Endometrial microvascular endothelial cells (primary cell): ENCODE measurements around the gene CEP63. TPM values are rescaled to one million over a fixed set of nuclear protein-coding genes. Genes with fewer than 3 reads are reported as not detected.

Experiments used
- in situ Hi-C: cut with HindIII; loops from 2 replicates; pipeline ENCODE4 v1.10.0; 2017; ENCODE audit warnings: low sequenced_read_pairs, low pct_unique_long_range_greater_than_20kb; ENCODE audit errors: inconsistent ontology term
- total RNA-seq: library from RNA; depleted of rRNA; stranded (reverse); fragments of >200 nt; gene quantifications from one replicate; pipeline ENCODE4 v1.2.3, GENCODE V29; 2015; ENCODE audit errors: inconsistent ontology term

The CEP63 gene
- total RNA-seq, 1 donor from 2014 or later: 23.1 TPM

DNA sequence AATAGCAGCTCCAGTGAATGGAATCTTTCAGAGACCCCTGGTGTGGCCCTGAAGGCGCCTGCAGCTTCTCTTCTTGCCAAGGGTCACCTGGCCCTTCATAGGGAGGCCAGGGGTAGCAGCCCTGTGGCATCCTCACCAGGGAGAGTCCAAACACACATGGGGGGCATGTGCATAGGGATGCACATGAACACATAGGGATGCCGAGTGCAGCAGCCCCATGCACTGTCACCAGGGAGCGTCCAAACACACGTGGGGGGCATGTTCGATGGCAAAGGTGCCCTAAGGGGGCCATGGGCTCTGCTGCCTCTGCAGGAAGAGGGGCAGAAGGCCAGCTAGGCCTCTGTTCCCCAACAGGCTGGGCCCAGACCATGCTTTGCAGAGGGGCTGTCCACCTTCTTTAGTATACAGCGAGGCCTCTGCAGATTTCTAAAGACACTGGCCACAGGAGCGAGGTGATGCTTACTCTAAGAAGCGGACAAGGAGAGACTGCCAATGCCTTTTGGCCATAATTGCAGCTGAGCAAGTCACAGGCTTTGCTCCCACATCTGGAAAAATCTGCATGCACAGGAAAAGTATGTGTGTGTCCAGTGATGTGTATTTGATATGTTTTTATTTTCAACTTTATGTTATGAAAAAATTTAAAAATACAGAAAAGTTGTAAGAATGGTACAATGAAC lies 21.0 kb upstream of the CEP63 start:
- in situ Hi-C loops: no loop called here

DNA sequence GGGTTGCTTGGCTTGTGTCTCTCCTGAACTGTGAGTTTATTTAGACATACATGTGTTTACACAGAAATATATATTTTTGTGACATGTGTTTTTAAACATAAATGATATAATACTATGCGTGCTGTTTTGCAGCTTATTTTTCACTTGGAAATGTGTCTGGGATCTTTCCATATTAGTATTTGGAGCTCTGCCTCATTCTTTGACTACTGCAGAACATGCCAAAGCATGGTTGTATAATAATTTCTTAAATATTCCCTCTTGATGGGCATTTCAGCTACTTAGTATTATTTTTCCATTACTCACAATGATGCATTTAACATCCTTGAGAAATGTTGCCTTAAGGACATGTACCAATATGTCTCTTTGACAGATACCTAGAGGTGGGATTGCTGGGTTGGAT lies 19.5 kb upstream of the CEP63 start:
- in situ Hi-C loops: no loop called here

DNA sequence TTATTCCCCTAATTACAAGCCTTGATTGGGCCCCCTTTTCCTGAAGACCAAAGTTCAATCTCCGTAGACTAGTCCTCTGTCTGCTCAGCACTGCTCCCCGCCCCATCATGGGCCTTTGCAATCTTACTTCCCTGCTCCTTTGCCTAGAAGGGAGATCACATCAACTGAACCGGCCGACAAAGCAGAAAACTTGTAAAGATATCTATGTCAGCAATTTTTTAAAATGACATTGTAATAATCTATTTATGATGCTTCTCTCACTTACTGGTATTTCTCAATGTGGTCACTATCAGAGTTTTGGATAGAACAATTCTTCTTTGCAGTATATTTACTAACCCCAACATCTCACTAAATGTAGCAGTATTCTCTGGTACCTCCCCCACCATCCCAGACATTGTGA lies 17.3 kb upstream of the CEP63 start:
- in situ Hi-C loops: no loop called here

DNA sequence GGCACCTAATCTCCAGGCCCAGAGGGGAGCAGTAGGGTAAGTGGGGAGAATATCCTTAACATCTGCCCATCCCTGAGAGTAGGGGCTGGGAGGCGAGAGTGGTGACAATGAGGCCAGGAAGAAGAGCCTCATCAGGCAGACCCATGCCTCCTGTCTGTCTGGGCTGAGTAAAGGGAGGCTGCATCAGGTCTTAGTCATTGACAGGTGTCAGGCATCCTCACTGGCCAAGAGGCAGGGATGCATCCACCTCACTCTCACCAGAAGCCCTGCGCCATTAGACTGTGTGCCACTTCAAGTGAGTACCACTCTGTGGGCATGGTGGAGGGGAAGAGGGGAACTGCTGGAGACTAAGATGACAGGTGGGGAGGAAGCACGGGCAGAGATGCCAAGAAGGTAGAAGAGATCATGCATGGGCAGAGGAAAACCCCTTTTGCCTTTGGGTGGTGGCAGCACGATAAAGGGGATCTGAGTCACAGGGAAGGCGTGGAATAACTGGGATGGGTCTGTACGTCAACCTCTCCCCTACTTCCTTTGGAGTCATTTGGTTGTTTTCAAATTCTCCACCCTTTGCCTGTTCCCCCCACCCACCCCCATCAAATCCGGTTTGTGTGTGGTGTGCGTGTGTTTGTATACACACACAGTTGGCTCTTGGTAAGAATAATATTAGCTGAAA lies 14.2 kb upstream of the CEP63 start:
- in situ Hi-C loops: no loop called here

DNA sequence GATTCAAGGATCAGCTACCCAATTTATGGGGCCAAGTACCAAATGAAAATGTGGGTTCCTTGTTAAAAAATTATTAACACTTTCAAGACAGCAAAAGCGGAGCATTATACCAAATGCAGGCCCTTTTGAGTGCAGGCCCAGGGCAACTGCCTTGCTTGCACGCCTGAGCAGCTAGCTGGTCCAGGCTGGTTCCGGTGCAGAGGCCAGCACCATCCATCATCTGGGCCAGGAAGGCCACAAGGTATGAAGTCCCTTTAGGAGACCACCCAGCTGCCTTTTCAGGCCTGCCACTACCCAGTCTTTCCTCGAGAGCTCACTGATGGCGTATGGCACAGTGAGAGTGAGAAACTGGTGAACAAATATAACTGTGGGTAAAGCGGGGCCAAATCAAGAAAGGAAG lies 13.0 kb upstream of the CEP63 start:
- in situ Hi-C loops: no loop called here

DNA sequence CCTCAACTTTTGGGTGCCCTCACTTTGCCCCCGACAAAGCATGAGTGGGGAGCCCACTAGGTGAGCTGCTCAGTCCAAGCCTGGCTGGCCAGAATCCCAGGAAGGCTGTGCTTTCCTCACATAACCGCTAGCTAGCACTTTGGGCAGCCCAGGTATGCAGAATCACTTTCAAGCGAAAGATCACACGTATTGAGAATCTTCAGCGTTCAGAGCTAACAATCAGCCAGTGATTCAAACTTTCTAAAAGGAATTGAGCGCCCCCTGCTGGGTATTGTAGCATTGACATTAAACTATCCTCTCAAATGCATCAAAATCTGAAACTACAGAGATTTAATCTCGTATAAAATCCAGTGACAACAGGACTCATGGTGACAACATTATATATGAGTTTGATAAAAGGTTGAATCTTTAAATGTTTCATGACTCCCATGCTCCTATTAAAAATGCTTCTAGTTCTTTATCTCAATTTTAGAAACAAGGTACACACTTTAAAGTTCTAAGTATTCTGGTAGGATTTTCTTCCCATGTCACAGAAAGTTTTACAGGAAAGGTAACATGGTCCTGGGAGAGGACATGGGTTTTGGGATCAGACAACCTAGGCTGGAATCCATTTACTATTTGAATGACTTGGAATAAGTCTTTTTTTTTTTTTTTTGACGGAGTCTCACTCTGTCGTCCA lies 11.8 kb upstream of the CEP63 start:
- in situ Hi-C loops: no loop called here

DNA sequence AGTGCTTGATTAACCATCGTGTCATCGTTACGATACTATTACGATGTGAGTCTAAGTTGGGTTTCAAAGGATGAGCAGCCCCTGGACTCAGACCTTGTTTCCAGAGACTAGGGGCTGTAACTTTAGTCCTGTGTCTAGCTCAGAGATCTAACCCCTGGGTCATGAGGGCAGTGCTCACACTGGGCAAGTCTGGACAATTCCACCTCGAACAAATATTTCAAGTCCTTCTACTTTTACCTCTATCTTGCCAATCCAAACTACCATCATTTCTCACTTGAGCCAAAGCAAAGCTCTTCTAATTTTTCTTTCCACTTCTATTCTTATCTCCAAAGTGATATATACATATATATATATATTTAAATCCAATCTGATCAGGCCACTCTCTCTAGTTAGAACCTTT lies 10.9 kb upstream of the CEP63 start:
- in situ Hi-C loops: loop anchor here (25.0 kb wide), 1 partner anchor 88 kb away; no protein-coding TSS in a partner anchor

DNA sequence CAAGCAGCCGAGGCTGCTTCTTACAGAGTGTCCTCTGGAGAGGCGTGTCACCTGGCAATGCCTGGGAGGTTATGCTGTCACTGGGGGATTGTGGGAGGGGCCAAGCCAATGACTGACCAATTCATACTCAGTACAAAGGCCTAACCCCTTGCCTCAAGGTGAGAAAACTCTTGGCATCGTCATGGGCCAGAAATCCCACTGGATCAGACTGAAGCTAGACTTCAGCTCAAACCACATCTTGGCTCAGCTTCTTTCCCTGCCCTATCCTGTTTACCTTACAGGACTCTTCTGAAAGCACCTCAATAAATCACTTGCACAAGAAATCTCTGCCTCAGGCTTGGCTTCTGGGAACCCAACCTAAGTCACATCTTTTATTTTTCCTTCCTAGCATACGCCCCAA lies 9.6 kb upstream of the CEP63 start:
- in situ Hi-C loops: loop anchor here (25.0 kb wide), 1 partner anchor 89 kb away; no protein-coding TSS in a partner anchor

DNA sequence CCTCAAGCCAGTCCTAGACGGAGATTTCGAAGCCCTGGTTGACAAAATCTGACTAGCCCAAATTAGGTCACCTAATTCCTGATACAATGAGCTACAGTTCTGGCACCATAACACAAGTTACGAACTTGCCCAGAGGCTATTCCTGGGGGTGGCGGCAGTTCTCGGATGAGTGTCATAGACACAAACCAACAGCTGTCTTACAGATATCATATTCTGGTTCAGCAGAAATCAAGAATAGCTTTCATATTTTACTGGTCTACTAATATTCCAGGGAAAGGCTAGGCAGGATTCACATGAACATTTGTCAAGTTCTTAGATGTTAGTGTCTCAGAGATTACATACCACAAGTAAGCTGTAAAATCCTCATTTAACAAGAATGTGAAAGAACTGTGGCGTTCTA lies 8.9 kb upstream of the CEP63 start:
- in situ Hi-C loops: loop anchor here (25.0 kb wide), 1 partner anchor 90 kb away; no protein-coding TSS in a partner anchor

DNA sequence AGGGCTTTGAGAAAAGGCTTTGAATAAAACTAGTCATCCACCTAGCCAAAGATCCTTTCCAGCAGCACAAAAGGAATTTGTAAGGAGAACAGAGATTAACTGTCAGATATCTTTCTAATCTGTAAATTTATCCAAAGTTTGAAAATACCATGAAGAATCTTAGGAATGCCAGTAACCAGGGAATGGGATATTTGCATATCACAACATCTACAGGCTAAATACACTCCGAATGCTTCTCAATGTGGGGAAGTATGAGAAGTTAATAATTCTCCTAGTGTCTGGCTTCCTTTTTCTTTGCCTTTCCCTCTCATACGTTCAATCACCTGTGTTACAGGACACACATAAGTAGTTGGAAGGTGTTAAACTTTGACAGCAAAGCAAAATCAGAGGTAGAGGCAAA lies 7.9 kb upstream of the CEP63 start:
- in situ Hi-C loops: loop anchor here (25.0 kb wide), 1 partner anchor 91 kb away; no protein-coding TSS in a partner anchor

DNA sequence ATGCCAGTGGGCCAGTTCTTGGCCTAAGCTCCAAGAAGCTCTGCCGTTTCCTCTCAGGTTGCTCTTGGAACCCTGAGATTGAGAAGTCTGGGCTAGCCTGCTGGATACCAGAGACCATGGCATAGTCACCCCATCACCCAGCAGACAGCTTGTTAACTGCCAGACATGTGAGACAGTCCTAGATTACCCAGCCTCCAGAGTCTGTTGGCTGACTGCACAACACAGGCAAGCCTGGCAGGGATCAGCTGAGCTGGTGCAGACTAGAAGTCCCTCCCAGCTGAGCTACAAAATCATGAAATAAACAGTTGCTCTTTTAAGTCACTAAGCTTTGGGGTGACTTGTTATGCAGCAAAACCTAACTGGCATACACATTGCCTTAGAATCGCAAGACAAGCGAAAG lies 5.3 kb upstream of the CEP63 start:
- in situ Hi-C loops: loop anchor here (25.0 kb wide), 1 partner anchor 93 kb away; no protein-coding TSS in a partner anchor

DNA sequence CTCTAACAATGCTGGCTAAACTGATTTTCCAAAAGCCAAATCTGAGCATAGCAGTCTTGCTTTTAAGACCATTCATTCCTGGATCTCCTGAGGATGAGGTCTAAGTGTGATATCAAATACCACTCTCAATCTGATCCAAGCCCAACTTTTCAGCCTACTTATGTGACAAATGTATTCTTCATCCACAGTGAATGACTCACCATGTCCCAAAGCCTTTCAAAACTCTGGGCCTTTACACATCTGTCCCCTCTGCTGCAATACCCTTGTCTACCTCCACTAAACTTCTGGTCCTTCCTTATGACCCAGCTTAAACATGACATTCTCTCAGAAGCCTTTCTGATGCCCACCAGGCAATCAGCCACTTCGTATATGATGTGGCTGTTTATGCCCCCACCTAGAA lies 4.7 kb upstream of the CEP63 start:
- in situ Hi-C loops: loop anchor here (25.0 kb wide), 1 partner anchor 94 kb away; no protein-coding TSS in a partner anchor

DNA sequence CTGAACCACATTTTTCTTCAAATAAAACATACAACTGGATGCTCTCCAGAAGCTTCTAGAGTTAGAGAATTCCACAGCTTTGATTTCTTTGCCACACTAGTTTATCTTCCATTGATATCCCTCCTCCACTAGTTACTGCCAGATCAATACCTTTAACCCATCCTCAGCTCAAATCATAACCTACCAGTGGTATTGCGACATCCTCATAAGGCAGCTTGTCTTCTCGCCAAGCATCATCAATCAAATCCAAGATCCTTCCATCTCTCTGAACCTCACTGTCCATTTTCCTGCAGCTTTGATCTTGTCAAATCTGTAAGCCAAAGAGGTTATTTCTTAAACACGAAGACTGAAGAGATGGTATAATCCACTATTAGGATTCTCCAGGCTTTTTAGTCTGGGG lies 3.2 kb upstream of the CEP63 start:
- in situ Hi-C loops: loop anchor here (25.0 kb wide), 1 partner anchor 95 kb away; no protein-coding TSS in a partner anchor

DNA sequence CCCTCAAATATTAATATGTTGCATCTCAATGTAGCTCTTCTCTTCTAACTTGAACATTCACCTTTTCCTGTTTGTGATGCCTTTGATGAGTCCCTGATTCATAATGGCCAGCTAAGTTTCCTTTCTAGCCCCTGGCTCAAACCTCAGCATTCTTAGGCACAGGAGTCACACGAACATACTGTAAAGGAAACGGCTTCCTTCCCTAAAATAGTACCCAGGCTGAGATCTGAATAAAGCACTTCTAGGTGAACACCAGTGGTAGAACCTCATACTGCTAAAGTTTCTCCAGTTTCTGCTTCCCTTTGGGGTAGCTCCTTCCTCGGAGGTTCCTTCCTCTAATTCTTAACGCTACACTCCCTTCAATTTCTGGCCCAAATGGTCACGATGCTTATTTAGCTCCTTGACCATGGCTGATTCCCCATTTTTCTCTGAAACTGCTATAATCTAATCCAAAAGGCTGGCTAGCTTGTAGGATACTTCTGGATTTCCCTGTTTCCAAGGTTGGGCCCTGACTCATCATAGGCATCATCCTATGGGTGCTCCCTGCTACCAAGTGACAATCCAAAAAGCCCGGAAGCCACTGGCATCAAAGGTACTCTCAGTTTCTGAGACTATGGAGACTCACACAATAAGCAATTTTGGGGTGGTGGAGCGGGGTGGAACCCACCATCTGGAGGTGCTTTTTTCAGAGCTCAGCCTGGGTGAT lies 2.5 kb upstream of the CEP63 start:
- in situ Hi-C loops: loop anchor here (25.0 kb wide), 1 partner anchor 96 kb away; no protein-coding TSS in a partner anchor

DNA sequence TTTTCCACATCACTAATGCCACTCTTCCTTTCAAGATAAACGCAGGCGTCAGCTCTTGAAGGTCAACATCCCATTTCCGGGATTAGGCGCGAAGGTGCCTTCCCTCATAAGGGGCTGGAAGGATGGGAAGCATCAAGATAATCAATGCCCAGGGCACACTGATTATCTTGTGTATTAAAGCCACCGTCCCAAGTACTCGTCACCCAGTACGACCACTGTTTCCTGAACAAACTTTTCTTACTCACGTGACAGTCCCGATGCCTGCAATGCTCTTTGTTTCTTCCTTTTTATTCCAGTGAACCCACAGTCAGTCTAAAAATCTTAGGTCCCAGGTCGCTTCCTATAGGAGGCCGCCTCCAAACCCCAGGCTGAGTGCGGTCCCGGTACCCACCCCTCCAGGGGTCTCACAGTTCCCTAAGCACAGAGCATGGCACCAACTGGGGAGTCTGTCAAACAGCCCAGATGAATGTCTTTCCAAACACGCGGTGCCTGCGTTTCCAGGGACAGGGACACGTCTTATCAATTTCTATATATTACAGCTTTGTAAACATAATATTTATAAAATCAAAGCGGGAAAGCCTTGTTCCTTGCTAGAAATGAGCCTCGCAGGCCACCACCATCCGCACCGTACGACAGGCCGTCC lies 661 bp upstream of the CEP63 start:
- in situ Hi-C loops: loop anchor here (25.0 kb wide), 1 partner anchor 98 kb away; no protein-coding TSS in a partner anchor

DNA sequence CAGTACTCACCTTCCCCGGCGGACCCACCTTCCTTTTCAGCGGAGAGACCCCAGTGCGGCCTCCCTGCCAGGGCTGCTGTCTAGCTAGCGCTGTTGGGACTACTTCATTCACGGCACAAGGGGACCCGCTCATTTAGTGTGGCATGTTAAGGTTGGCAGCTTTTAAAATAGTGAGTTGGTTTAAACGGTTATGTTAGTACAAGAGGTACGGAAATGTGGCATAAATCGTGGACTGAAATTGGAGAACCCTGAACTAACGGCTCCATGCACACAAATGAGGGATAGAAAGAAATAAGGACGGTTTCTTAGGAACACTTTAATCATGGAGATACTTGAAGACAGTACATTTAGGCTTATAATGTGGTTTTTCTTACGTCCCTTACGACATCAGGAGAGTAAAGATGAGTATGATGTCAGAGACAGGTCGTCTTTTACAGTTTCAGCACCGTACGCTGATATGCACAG lies 752 bp downstream of the CEP63 start:
- in situ Hi-C loops: loop anchor here (25.0 kb wide), 1 partner anchor 99 kb away; no protein-coding TSS in a partner anchor

DNA sequence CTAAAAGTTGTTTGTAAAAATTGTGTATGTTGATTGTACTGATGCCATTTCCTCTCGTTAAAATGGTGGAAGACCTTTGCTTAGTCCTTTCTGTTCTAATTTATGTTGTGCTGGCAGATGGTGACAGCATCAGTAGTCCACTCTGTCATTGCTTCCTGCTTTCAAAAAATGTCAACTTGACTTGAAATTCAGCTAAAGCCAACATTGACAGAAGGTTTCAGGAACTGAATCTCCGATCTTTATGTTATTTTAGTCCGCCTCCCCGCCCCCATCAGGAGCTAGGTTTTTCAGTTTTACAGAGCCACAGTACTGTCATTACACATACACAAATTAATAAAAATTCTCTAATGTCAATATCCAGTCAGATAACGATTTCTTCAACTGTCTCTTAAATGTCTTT lies 1.5 kb downstream of the CEP63 start:
- in situ Hi-C loops: loop anchor here (25.0 kb wide), 1 partner anchor 100 kb away; no protein-coding TSS in a partner anchor

DNA sequence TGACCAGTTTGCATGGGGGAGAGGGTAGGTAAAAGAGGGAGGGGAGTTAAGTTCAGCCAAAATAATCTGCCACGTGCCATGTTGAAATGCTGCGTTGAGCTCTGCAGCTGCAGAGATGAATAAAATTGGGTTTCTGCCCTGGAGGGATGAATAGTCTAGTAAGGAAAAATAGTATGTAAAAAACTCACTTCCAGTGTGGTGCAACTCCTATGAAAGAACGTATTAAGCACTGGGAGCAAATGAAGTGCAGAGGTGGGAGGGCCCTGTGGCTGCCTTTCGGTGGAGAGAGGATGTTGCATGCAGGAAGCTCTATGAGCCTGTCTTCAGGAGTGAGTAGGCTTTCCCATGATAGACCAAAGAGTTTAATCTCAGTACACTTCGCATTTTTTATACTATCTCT lies 8.6 kb downstream of the CEP63 start:
- in situ Hi-C loops: loop anchor here (25.0 kb wide), 1 partner anchor 107 kb away; no protein-coding TSS in a partner anchor
